Measurements from ENCODE around the gene TMEM247. TPM values are rescaled to one million over a fixed set of nuclear protein-coding genes. Genes with fewer than 3 reads are reported as not detected.

TMEM247 gene
- total and polyA plus RNA-seq, 4 donors = not detected

DNA sequence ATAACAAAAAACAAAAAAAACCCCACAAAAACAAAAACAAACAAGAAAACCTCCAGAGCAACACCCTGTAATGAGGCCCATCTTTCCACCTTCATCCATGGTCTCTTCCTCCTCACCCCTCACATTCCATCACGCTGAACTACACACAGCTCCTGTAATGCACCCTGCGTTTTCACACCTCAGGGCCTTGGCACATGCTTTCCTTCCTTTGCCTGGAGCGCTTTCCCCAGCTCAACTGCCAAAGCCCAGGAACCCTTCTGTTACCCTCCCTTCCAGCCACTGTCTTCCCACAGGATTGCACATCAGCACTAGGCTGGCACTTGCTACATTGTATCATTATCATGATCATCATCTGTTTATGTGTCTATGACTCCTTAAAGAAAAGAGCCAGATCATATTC lies 29.4 kb downstream of the TMEM247 start:
- no peak overlapping the region for H3K9ac ChIP-seq (ENCODE audit: low read depth in 1 of 2, low read length in 2 of 2)
- 94% methylated on average over 3 of the region's 3 CpGs for WGBS
- H3K4me3 ChIP-seq (ENCODE audit: low read depth in 1 of 3, low read length in 3 of 3) = no peak overlapping the region
- H3K4me1 ChIP-seq (ENCODE audit: control insufficient read depth in 4 of 4, insufficient read depth in 4 of 4, low read length in 3 of 4) = no peaks in the 10 kb centered on the region
- no peaks in the 10 kb centered on the region for H3K36me3 ChIP-seq (ENCODE audit: control insufficient read depth in 4 of 4, insufficient read depth in 3 of 4, low read depth in 1 of 4, low read length in 3 of 4)
- H3K27ac ChIP-seq (ENCODE audit: low read depth in 1 of 2, low read length in 2 of 2) = no peak overlapping the region
- DNase-seq (ENCODE audit: low spot score) = no peak
- H3K27me3 ChIP-seq (ENCODE audit: control insufficient read depth in 4 of 4, insufficient read depth in 4 of 4, low read length in 3 of 4) = no peaks in the 10 kb centered on the region
- no peak for TF ChIP-seq JUND (IDR thresholded peaks at IDR 0.05)
- TF ChIP-seq, protein P1, sequence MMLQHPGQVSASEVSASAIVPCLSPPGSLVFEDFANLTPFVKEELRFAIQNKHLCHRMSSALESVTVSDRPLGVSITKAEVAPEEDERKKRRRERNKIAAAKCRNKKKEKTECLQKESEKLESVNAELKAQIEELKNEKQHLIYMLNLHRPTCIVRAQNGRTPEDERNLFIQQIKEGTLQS (IDR thresholded peaks at IDR 0.05) = no peak
- TF ChIP-seq FOXA1 (IDR thresholded peaks at IDR 0.05) = no peak
- TF ChIP-seq, protein P2, sequence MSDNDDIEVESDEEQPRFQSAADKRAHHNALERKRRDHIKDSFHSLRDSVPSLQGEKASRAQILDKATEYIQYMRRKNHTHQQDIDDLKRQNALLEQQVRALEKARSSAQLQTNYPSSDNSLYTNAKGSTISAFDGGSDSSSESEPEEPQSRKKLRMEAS (IDR thresholded peaks at IDR 0.05) = no peak
- TF ChIP-seq, protein P3, sequence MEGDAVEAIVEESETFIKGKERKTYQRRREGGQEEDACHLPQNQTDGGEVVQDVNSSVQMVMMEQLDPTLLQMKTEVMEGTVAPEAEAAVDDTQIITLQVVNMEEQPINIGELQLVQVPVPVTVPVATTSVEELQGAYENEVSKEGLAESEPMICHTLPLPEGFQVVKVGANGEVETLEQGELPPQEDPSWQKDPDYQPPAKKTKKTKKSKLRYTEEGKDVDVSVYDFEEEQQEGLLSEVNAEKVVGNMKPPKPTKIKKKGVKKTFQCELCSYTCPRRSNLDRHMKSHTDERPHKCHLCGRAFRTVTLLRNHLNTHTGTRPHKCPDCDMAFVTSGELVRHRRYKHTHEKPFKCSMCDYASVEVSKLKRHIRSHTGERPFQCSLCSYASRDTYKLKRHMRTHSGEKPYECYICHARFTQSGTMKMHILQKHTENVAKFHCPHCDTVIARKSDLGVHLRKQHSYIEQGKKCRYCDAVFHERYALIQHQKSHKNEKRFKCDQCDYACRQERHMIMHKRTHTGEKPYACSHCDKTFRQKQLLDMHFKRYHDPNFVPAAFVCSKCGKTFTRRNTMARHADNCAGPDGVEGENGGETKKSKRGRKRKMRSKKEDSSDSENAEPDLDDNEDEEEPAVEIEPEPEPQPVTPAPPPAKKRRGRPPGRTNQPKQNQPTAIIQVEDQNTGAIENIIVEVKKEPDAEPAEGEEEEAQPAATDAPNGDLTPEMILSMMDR (IDR thresholded peaks at IDR 0.05; ENCODE audit: low read depth, low read length, missing input control) = no peak
- no peak for TF ChIP-seq HNF4G (IDR thresholded peaks at IDR 0.05)
- TF ChIP-seq FOXA2 (IDR thresholded peaks at IDR 0.05) = no peak
- TF ChIP-seq NR2F2 (IDR thresholded peaks at IDR 0.05) = no peak
- TF ChIP-seq RAD21 (IDR thresholded peaks at IDR 0.05) = no peak
- TF ChIP-seq SP1 (IDR thresholded peaks at IDR 0.05) = no peak
- TF ChIP-seq, protein P4, sequence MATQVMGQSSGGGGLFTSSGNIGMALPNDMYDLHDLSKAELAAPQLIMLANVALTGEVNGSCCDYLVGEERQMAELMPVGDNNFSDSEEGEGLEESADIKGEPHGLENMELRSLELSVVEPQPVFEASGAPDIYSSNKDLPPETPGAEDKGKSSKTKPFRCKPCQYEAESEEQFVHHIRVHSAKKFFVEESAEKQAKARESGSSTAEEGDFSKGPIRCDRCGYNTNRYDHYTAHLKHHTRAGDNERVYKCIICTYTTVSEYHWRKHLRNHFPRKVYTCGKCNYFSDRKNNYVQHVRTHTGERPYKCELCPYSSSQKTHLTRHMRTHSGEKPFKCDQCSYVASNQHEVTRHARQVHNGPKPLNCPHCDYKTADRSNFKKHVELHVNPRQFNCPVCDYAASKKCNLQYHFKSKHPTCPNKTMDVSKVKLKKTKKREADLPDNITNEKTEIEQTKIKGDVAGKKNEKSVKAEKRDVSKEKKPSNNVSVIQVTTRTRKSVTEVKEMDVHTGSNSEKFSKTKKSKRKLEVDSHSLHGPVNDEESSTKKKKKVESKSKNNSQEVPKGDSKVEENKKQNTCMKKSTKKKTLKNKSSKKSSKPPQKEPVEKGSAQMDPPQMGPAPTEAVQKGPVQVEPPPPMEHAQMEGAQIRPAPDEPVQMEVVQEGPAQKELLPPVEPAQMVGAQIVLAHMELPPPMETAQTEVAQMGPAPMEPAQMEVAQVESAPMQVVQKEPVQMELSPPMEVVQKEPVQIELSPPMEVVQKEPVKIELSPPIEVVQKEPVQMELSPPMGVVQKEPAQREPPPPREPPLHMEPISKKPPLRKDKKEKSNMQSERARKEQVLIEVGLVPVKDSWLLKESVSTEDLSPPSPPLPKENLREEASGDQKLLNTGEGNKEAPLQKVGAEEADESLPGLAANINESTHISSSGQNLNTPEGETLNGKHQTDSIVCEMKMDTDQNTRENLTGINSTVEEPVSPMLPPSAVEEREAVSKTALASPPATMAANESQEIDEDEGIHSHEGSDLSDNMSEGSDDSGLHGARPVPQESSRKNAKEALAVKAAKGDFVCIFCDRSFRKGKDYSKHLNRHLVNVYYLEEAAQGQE (IDR thresholded peaks at IDR 0.05) = no peak
- TF ChIP-seq RXRA (IDR thresholded peaks at IDR 0.05) = no peak
- TF ChIP-seq TAF1 (conservative IDR thresholded peaks at IDR 0.05) = no peak
- TF ChIP-seq, protein P5, sequence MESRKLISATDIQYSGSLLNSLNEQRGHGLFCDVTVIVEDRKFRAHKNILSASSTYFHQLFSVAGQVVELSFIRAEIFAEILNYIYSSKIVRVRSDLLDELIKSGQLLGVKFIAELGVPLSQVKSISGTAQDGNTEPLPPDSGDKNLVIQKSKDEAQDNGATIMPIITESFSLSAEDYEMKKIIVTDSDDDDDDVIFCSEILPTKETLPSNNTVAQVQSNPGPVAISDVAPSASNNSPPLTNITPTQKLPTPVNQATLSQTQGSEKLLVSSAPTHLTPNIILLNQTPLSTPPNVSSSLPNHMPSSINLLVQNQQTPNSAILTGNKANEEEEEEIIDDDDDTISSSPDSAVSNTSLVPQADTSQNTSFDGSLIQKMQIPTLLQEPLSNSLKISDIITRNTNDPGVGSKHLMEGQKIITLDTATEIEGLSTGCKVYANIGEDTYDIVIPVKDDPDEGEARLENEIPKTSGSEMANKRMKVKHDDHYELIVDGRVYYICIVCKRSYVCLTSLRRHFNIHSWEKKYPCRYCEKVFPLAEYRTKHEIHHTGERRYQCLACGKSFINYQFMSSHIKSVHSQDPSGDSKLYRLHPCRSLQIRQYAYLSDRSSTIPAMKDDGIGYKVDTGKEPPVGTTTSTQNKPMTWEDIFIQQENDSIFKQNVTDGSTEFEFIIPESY (IDR thresholded peaks at IDR 0.05) = no peak
- no peak for TF ChIP-seq GABPA (IDR thresholded peaks at IDR 0.05 in 1 of 2, conservative IDR thresholded peaks at IDR 0.05 in 1 of 2)
- TF ChIP-seq EGR1 (IDR thresholded peaks at IDR 0.05; ENCODE audit: low read depth in 2 of 2) = no peak
- TF ChIP-seq HNF4A (conservative IDR thresholded peaks at IDR 0.05) = no peak
- H3K9me3 ChIP-seq (ENCODE audit: control insufficient read depth in 4 of 4, low read length in 3 of 4) = no peaks in the 10 kb centered on the region

DNA sequence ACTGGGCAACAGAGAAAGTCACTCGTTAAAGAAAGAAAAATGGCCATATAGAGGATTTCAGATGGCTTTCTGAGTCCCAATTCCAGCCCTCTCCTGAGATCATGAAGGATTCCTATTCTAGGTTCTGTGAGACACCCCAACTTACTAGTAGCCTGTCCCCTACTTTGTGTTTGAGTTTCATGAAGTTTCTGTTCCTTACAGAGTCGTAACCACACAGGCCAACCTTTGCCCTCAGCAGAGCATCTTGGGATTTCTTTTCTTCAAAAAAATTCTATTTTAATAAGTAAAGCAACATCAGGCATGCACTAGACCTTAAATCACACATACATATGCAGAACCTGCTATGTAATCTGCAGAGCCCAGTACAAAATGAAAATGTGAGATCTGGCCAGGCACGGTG lies 30.4 kb downstream of the TMEM247 start:
- no peaks in the 10 kb centered on the region for H3K27me3 ChIP-seq (ENCODE audit: control insufficient read depth in 4 of 4, insufficient read depth in 4 of 4, low read length in 3 of 4)
- no peak overlapping the region for H3K27ac ChIP-seq (ENCODE audit: low read depth in 1 of 2, low read length in 2 of 2)
- DNase-seq (ENCODE audit: low spot score) = no peak
- H3K4me1 ChIP-seq (ENCODE audit: control insufficient read depth in 4 of 4, insufficient read depth in 4 of 4, low read length in 3 of 4) = no peaks in the 10 kb centered on the region
- H3K9ac ChIP-seq (ENCODE audit: low read depth in 1 of 2, low read length in 2 of 2) = no peak overlapping the region
- no peaks in the 10 kb centered on the region for H3K36me3 ChIP-seq (ENCODE audit: control insufficient read depth in 4 of 4, insufficient read depth in 3 of 4, low read depth in 1 of 4, low read length in 3 of 4)
- H3K9me3 ChIP-seq (ENCODE audit: control insufficient read depth in 4 of 4, low read length in 3 of 4) = no peaks in the 10 kb centered on the region
- TF ChIP-seq FOXA1 (IDR thresholded peaks at IDR 0.05) = no peak
- TF ChIP-seq RAD21 (IDR thresholded peaks at IDR 0.05) = no peak
- TF ChIP-seq, protein P4 (IDR thresholded peaks at IDR 0.05) = no peak
- no peak for TF ChIP-seq TAF1 (conservative IDR thresholded peaks at IDR 0.05)
- TF ChIP-seq FOXA2 (IDR thresholded peaks at IDR 0.05) = no peak
- no peak for TF ChIP-seq GABPA (IDR thresholded peaks at IDR 0.05 in 1 of 2, conservative IDR thresholded peaks at IDR 0.05 in 1 of 2)
- TF ChIP-seq HNF4G (IDR thresholded peaks at IDR 0.05) = no peak
- no peak for TF ChIP-seq NR2F2 (IDR thresholded peaks at IDR 0.05)
- TF ChIP-seq SP1 (IDR thresholded peaks at IDR 0.05) = no peak
- TF ChIP-seq, protein P2 (IDR thresholded peaks at IDR 0.05) = no peak
- no peak for TF ChIP-seq JUND (IDR thresholded peaks at IDR 0.05)
- 92% methylated on average over 3 of the region's 3 CpGs for WGBS
- no peak overlapping the region for H3K4me3 ChIP-seq (ENCODE audit: low read depth in 1 of 3, low read length in 3 of 3)
